ENCODE data around the gene IL11. TPM values are rescaled to one million over a fixed set of nuclear protein-coding genes. Genes with fewer than 3 reads are reported as not detected.
A peak's percentile ranks its signal among the peaks of the same experiment; 100 is the strongest.
"Not testable (repeated sequence)": the region's sequence is repeated elsewhere in the genome, so short reads cannot be mapped to it uniquely, and the experiment has no call there.

Gene IL11
- total RNA-seq (ENCODE audit: unreplicated experiment) = 0.21 TPM
- long read RNA-seq = 0 reads

- Mint-ChIP-seq H3K27ac (ENCODE audit: unreplicated experiment) (peak within 1 kb of the TSS; percentile 57), H3K4me1 (ENCODE audit: unreplicated experiment) (peaks cover 8% of the 10 kb centered on the region), H3K9me3 (ENCODE audit: unreplicated experiment) (no peaks in the 10 kb centered on the region), H3K4me3 (ENCODE audit: unreplicated experiment) (peak within 1 kb of the TSS; percentile 69), H3K27me3 (ENCODE audit: unreplicated experiment) (peaks cover 23% of the 10 kb centered on the region), H3K36me3 (ENCODE audit: low read depth, unreplicated experiment) (no peaks in the 10 kb centered on the region)
- no peak for DNase-seq (ENCODE audit: low spot score)
- no peak for TF ChIP-seq CTCF (IDR thresholded peaks at IDR 0.05; ENCODE audit: unreplicated experiment)
Observed at GRCh38 chr19:55370305-55370988, at the start of gene IL11. Gene IL11 (minus strand): TSS chr19:55370463. CDS start chr19:55370310, 153 bp downstream.

- no peaks in the 10 kb centered on the region for H3K36me3 Mint-ChIP-seq (ENCODE audit: low read depth, unreplicated experiment)
- H3K27ac Mint-ChIP-seq (ENCODE audit: unreplicated experiment) = no peak overlapping the region
- no peaks in the 10 kb centered on the region for H3K9me3 Mint-ChIP-seq (ENCODE audit: unreplicated experiment)
- H3K27me3 Mint-ChIP-seq (ENCODE audit: unreplicated experiment) = peaks cover 7% of the 10 kb centered on the region
- no peak for TF ChIP-seq CTCF (IDR thresholded peaks at IDR 0.05; ENCODE audit: unreplicated experiment)
- H3K4me3 Mint-ChIP-seq (ENCODE audit: unreplicated experiment) = no peak overlapping the region
- no peak for DNase-seq (ENCODE audit: low spot score)
- H3K4me1 Mint-ChIP-seq (ENCODE audit: unreplicated experiment) = no peaks in the 10 kb centered on the region
Observed at GRCh38 chr19:55419624-55420236, 49.5 kb upstream of the IL11 start.

DNA sequence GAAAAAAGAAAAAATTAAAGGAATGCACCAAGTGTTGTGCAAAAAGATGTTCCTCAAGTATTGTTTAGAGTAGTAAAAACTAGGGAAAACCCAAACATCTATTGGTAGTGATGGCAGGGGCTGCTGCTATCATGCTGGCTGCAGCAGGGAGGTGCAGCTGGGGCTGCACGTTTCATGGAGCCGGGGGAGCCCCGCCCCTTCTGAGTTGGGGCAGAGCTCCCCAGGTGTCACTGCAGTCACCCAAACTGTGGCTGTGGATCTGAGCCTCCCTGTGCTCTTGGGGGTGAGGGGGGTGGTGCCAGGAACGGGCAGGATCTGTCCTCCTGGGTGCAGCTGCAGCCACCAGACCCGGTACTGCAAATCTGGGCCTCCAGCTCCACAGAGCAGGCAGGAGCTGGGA lies 48.8 kb upstream of the IL11 start:
- H3K27ac Mint-ChIP-seq (ENCODE audit: unreplicated experiment) = no peak overlapping the region
- H3K27me3 Mint-ChIP-seq (ENCODE audit: unreplicated experiment) = peaks cover 7% of the 10 kb centered on the region
- TF ChIP-seq CTCF (IDR thresholded peaks at IDR 0.05; ENCODE audit: unreplicated experiment) = no peak
- H3K9me3 Mint-ChIP-seq (ENCODE audit: unreplicated experiment) = no peaks in the 10 kb centered on the region
- no peak for DNase-seq (ENCODE audit: low spot score)
- H3K4me3 Mint-ChIP-seq (ENCODE audit: unreplicated experiment) = no peak overlapping the region
- H3K4me1 Mint-ChIP-seq (ENCODE audit: unreplicated experiment) = no peaks in the 10 kb centered on the region
- H3K36me3 Mint-ChIP-seq (ENCODE audit: low read depth, unreplicated experiment) = no peaks in the 10 kb centered on the region

GRCh38 chr19:55418185-55418584 lies 47.9 kb upstream of the IL11 start:
- Mint-ChIP-seq H3K9me3 (ENCODE audit: unreplicated experiment) (no peaks in the 10 kb centered on the region), H3K4me3 (ENCODE audit: unreplicated experiment) (no peak overlapping the region), H3K4me1 (ENCODE audit: unreplicated experiment) (no peaks in the 10 kb centered on the region), H3K27ac (ENCODE audit: unreplicated experiment) (no peak overlapping the region), H3K27me3 (ENCODE audit: unreplicated experiment) (peaks cover 5% of the 10 kb centered on the region), H3K36me3 (ENCODE audit: low read depth, unreplicated experiment) (no peaks in the 10 kb centered on the region)
- DNase-seq (ENCODE audit: low spot score) = peak; percentile 67
- peak; percentile 16 for TF ChIP-seq CTCF (IDR thresholded peaks at IDR 0.05; ENCODE audit: unreplicated experiment)

- peaks cover 14% of the 10 kb centered on the region for H3K4me1 Mint-ChIP-seq (ENCODE audit: unreplicated experiment)
- no peak for TF ChIP-seq CTCF (IDR thresholded peaks at IDR 0.05; ENCODE audit: unreplicated experiment)
- peaks cover 11% of the 10 kb centered on the region for H3K27me3 Mint-ChIP-seq (ENCODE audit: unreplicated experiment)
- no peak for DNase-seq (ENCODE audit: low spot score)
- no peak overlapping the region for H3K4me3 Mint-ChIP-seq (ENCODE audit: unreplicated experiment)
- H3K27ac Mint-ChIP-seq (ENCODE audit: unreplicated experiment) = no peak overlapping the region
- H3K9me3 Mint-ChIP-seq (ENCODE audit: unreplicated experiment) = peaks cover 9% of the 10 kb centered on the region
- peaks cover 21% of the 10 kb centered on the region for H3K36me3 Mint-ChIP-seq (ENCODE audit: low read depth, unreplicated experiment)
Observed at GRCh38 chr19:55410168-55410567, 39.9 kb upstream of the IL11 start.

- H3K9me3 Mint-ChIP-seq (ENCODE audit: unreplicated experiment); DNase-seq (ENCODE audit: low spot score); H3K4me3 Mint-ChIP-seq (ENCODE audit: unreplicated experiment): not testable (repeated sequence)
- Mint-ChIP-seq H3K36me3 (ENCODE audit: low read depth, unreplicated experiment) (peaks cover 21% of the 10 kb centered on the region), H3K4me1 (ENCODE audit: unreplicated experiment) (peaks cover 14% of the 10 kb centered on the region), H3K27me3 (ENCODE audit: unreplicated experiment) (peaks cover 11% of the 10 kb centered on the region), H3K27ac (ENCODE audit: unreplicated experiment) (peak overlapping the region; percentile 31)
Observed at GRCh38 chr19:55409179-55409578, 38.9 kb upstream of the IL11 start.
